Activated T-helper 9 cell treated with anti-CD3 and anti-CD28 coated beads, Interleukin-2, amount 50 U/mL, for 16 hours (primary cell): ENCODE measurements around the gene TIFAB.

Experiments used
- DNase-seq: peaks from one replicate; pipeline ENCODE4 v3.0.0-alpha.2; 2020; ENCODE audit warnings: low read depth

The TIFAB gene

GRCh38 chr5:135425641-135426040, 26.5 kb downstream of the TIFAB start:
- DNase-seq = no peak

- DNase-seq = no peak
These were observed 28.3 kb downstream of the TIFAB start for GRCh38 chr5:135423846-135424168.

- DNase-seq = no peak
These were observed 28.9 kb downstream of the TIFAB start for GRCh38 chr5:135423146-135423845.

GRCh38 chr5:135422419-135422818, 29.7 kb downstream of the TIFAB start:
- DNase-seq = no peak

- DNase-seq = no peak
These were observed 35.1 kb downstream of the TIFAB start for GRCh38 chr5:135417083-135417482.

GRCh38 chr5:135405082-135405481, 47.1 kb downstream of the TIFAB start:
- no peak for DNase-seq

- DNase-seq = no peak
These were observed 50.1 kb downstream of the TIFAB start for GRCh38 chr5:135402031-135402430.

- no peak for DNase-seq
These were observed 51.3 kb downstream of the TIFAB start for GRCh38 chr5:135400866-135401265.

- DNase-seq = no peak
These were observed 52.2 kb downstream of the TIFAB start for GRCh38 chr5:135399794-135400542.

- peak; percentile 72 for DNase-seq
These were observed 53.0 kb downstream of the TIFAB start, which contains the start of gene MACROH2A1 for GRCh38 chr5:135398855-135399793. MACROH2A1 (minus strand) TSS chr5:135399231; CDS start chr5:135389093, 10,138 bp downstream.

GRCh38 chr5:135398160-135398854, 53.8 kb downstream of the TIFAB start:
- DNase-seq = no peak
